ENCODE data around the gene RAB23. TPM values are rescaled to one million over a fixed set of nuclear protein-coding genes. Genes with fewer than 3 reads are reported as not detected.

The RAB23 gene
- total RNA-seq, 1 experiment from 2014 or later, result 16.1 TPM

DNA sequence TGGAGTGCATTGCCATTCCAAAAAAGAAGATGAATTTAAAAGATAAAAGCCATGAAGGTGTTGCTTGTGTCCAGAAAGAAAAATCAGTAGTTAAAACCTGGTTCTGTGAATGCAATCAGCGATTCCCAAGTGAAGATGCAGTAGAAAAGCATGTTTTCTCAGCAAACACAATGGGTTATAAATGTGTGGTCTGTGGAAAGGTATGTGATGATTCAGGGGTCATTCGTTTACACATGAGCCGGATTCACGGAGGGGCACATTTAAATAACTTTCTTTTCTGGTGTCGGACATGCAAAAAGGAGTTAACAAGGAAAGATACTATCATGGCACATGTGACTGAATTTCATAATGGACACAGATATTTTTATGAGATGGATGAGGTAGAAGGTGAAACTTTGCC lies 74.7 kb downstream of the RAB23 start:
- Histone ChIP-seq H3K36me3 (replicated peaks; ENCODE audit: control insufficient read depth, insufficient read depth, low read length) (peaks cover 6% of the 10 kb centered on the region), H3K27me3 (ENCODE audit: control insufficient read depth, insufficient read depth, low read length) (no peaks in the 10 kb centered on the region), H3K4me3 (ENCODE audit: insufficient read depth, low read depth, low read length) (no peak overlapping the region)
- DNase-seq, result no peak

DNA sequence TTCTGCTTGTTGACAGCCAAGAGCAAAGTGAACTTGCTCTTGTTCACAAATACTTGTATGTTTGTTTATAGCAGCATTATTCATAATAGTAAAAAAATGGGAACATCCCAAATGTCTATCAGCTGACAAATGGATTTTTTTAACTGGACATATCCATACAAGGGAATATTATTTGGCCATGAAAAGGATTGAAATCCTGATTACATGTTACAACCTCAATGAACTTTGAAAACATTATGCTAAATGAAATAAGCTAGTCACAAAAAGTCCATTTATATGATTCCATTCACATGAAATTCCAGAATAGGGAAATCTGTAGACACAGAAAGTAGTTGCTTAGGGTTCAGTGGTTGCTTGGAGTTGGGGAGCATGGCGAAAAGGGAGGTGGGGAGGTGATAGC lies 78.4 kb downstream of the RAB23 start:
- H3K36me3 ChIP-seq (replicated peaks; ENCODE audit: control insufficient read depth, insufficient read depth, low read length), result peaks cover 6% of the 10 kb centered on the region
- no peak overlapping the region for H3K4me3 ChIP-seq (ENCODE audit: insufficient read depth, low read depth, low read length)
- no peak for DNase-seq
- H3K27me3 ChIP-seq (ENCODE audit: control insufficient read depth, insufficient read depth, low read length), result no peaks in the 10 kb centered on the region

DNA sequence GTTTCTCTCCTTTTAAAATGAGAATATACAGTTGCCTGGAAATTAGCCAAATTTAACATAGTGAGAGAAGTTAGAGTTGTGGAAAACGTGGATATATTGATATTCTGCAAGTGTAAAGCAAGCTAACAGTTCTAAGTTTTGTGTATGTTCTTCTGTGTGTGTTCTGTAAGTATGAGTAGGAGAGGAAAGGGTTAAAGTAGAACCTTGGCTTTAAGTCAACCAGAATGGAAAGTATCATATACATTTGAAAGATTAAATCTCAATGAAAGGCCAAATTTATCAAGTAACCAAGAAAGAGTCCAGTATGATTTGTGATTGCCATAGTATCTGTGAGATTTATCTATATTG lies 80.0 kb downstream of the RAB23 start:
- Histone ChIP-seq H3K36me3 (replicated peaks; ENCODE audit: control insufficient read depth, insufficient read depth, low read length) (peaks cover under 1% of the 10 kb centered on the region; the same call in 1 of the 2 replicates), H3K4me3 (ENCODE audit: insufficient read depth, low read depth, low read length) (no peak overlapping the region)

DNA sequence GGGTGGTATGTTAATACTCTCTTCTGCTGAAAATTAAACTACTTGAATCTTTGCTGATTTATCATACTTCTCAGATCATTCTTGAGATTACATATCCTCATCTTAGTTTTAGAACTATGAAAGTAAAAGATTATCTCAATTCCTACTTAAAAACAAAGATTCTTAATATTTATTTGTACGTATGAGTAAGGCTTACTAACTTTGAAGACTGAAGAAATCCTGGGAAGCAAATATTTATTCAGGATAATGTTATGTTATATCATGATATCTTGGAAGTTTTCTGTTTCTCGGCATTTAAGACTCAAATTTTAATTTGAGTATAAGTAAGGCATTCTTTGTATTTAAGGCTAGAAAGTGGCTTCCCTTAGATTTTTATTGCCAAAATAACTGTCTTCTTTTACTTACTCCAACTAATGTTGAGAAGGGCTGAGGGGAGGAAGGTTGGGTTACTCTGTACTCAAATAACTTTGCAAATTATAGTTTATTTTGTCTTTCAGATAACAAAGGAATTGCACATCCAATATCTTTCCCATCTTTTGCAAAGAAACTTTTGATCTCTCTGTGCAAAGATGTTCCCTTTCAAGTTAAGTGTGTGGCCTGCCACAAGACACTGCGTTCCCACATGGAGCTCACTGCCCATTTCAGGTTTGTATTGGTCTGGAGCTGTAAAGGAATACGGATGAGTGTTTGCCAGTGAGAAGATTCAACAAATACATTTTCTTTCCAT lies 80.5 kb downstream of the RAB23 start:
- H3K36me3 ChIP-seq (replicated peaks; ENCODE audit: control insufficient read depth, insufficient read depth, low read length), result no peaks in the 10 kb centered on the region
- H3K27me3 ChIP-seq (ENCODE audit: control insufficient read depth, insufficient read depth, low read length), result no peaks in the 10 kb centered on the region
- H3K4me3 ChIP-seq (ENCODE audit: insufficient read depth, low read depth, low read length), result no peak overlapping the region
- no peak for DNase-seq

More for the DNA sequence above, 80.0 kb downstream of the RAB23 start:
- DNase-seq, result no peak
- H3K27me3 ChIP-seq (ENCODE audit: control insufficient read depth, insufficient read depth, low read length), result no peaks in the 10 kb centered on the region

DNA sequence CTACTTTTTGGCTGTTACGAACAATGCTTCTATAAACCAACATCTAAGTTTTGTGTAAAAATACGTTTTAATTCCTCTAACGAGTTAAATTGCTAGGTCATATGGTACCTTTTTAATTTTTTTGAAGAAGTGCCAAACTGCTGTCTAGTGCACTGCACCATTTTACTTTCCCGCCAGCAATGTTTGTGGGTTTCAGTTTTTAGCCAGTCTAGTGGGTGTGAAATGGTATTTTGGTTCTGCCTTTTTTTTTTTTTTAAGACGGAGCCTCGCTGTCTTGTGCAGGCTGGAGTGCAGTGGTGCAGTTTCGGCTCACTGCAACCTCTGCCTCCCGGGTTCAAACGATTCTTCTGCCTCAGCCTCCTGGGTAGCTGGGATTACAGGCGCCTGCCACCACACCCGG lies 84.1 kb downstream of the RAB23 start:
- Histone ChIP-seq H3K4me3 (ENCODE audit: insufficient read depth, low read depth, low read length) (no peak overlapping the region), H3K27me3 (ENCODE audit: control insufficient read depth, insufficient read depth, low read length) (no peaks in the 10 kb centered on the region), H3K36me3 (replicated peaks; ENCODE audit: control insufficient read depth, insufficient read depth, low read length) (no peaks in the 10 kb centered on the region; the same call in 1 of the 2 replicates)
- no peak for DNase-seq

DNA sequence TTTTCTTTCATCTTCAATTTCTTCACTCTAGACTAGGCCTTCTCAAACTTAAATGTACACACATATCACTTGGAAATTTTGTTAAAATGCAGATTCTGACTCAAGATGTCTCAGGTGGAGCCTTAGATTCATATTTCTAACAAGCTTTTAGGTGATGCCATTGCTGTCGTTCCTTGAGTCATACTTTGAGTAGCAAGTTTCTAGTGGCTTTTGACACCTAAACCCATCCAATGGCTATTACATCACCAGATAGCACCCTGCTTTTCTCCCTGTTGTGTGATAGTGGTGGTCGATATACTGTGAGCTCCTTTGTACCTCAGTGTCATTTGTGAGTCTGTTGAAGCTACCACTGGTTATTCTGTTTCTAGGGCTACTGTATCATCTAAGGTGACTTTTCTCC lies 84.8 kb downstream of the RAB23 start:
- no peak for DNase-seq
- H3K4me3 ChIP-seq (ENCODE audit: insufficient read depth, low read depth, low read length), result no peak overlapping the region
- H3K27me3 ChIP-seq (ENCODE audit: control insufficient read depth, insufficient read depth, low read length), result no peaks in the 10 kb centered on the region
- no peaks in the 10 kb centered on the region; the same call in 1 of the 2 replicates for H3K36me3 ChIP-seq (replicated peaks; ENCODE audit: control insufficient read depth, insufficient read depth, low read length)

Other genes with a start within 250 kb of the RAB23 start
- 9.8 and 19.2 TPM in 2 replicates for gene KIAA1586, start 175.6 kb downstream of the RAB23 start, total RNA-seq (2014; rRNA removed; shearing (Covaris generic))
- gene ZNF451, start 132.1 kb downstream of the RAB23 start, total RNA-seq (2014; rRNA removed; shearing (Covaris generic)), result 31.7 and 45.3 TPM in 2 replicates
- 11.9 and 12.3 TPM in 2 replicates for gene BAG2, start 50.0 kb downstream of the RAB23 start, total RNA-seq (2014; rRNA removed; shearing (Covaris generic))
- 66.1 and 69.2 TPM in 2 replicates for gene PRIM2, start 95.3 kb upstream of the RAB23 start, total RNA-seq (2014; rRNA removed; shearing (Covaris generic))

Data from H7 (cell line).